Gastroesophageal sphincter (tissue), 3 donors: ENCODE results near the gene KCNK6.

Experiments
- EP300 ChIP-seq: sonication (generic); formaldehyde crosslinking; IDR thresholded peaks from one replicate; pipeline ENCODE4 v1.6.1; 2017; ENCODE audit warnings: antibody characterized with exemption, mild to moderate bottlenecking
- POLR2A ChIP-seq, 2 donors: fragments of 450-650 bp; IDR thresholded peaks; one replicate each; pipeline ENCODE4 v1.6.1; 2017; ENCODE audit warnings: antibody characterized with exemption in 2 of 2, mild to moderate bottlenecking in 2 of 2, moderate library complexity in 1 of 2
- POLR2AphosphoS5 ChIP-seq: sonication (generic); formaldehyde crosslinking; IDR thresholded peaks from one replicate; pipeline ENCODE4 v1.6.1; 2017; ENCODE audit warnings: antibody characterized with exemption
- TF ChIP-seq, protein P1 (sequence below), 4 experiments: fragments of 200-600 bp in 2 of 4; fragments of 450-650 bp in 2 of 4; sonication (generic) in 1 of 4; IDR thresholded peaks; one replicate each; pipeline ENCODE4 v1.5.1; 2017 to 2019; ENCODE audit warnings: antibody characterized with exemption in 4 of 4, mild to moderate bottlenecking in 2 of 4, moderate library complexity in 2 of 4

DNA sequence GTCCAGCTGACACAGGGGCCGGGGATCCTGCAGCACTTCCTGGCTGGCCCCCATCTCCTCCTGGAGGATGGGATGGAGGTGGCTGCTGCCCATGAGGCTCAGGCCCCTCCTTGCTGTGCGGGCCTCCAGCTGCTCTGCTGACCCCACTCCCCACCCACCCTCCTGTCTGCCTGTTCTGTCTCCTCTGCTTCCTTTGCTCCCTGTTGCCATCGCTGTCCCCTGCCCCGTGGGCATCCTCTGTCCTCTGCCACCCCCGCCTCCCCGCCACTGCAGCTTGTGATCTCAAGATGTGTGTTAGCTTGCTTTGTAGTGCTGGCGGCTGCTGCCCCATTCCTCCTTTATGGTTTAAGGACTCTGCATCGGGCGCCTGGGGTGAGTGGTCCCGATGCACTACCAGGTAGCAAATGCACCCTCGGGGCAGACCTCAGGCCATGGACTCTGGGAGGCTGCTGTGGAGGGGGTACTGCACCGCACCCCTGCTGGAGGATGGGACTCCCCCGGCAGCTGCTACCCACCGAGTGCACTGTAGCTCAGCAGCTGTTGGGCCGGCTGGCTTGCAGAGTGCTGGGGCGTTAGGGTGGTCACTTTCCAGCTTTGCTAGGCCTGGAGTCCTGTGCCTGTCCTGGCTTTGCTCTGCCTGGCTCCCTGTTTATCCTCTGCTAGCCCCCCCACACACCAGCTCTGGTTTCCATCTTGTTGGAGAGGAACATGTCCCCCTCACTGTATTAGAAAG lies 31.4 kb upstream of the KCNK6 start:
- TF ChIP-seq, protein P1, sequence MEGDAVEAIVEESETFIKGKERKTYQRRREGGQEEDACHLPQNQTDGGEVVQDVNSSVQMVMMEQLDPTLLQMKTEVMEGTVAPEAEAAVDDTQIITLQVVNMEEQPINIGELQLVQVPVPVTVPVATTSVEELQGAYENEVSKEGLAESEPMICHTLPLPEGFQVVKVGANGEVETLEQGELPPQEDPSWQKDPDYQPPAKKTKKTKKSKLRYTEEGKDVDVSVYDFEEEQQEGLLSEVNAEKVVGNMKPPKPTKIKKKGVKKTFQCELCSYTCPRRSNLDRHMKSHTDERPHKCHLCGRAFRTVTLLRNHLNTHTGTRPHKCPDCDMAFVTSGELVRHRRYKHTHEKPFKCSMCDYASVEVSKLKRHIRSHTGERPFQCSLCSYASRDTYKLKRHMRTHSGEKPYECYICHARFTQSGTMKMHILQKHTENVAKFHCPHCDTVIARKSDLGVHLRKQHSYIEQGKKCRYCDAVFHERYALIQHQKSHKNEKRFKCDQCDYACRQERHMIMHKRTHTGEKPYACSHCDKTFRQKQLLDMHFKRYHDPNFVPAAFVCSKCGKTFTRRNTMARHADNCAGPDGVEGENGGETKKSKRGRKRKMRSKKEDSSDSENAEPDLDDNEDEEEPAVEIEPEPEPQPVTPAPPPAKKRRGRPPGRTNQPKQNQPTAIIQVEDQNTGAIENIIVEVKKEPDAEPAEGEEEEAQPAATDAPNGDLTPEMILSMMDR (IDR thresholded peaks at IDR 0.05): no peak
- TF ChIP-seq POLR2A (IDR thresholded peaks at IDR 0.05): no peak
- TF ChIP-seq POLR2AphosphoS5: no peak
- no peak for TF ChIP-seq EP300
